ENCODE data around the gene DQX1. TPM values are rescaled to one million over a fixed set of nuclear protein-coding genes. Genes with fewer than 3 reads are reported as not detected.

DQX1 gene
- total RNA-seq, 1 experiment from 2014 or later = 1.3 TPM

DNA sequence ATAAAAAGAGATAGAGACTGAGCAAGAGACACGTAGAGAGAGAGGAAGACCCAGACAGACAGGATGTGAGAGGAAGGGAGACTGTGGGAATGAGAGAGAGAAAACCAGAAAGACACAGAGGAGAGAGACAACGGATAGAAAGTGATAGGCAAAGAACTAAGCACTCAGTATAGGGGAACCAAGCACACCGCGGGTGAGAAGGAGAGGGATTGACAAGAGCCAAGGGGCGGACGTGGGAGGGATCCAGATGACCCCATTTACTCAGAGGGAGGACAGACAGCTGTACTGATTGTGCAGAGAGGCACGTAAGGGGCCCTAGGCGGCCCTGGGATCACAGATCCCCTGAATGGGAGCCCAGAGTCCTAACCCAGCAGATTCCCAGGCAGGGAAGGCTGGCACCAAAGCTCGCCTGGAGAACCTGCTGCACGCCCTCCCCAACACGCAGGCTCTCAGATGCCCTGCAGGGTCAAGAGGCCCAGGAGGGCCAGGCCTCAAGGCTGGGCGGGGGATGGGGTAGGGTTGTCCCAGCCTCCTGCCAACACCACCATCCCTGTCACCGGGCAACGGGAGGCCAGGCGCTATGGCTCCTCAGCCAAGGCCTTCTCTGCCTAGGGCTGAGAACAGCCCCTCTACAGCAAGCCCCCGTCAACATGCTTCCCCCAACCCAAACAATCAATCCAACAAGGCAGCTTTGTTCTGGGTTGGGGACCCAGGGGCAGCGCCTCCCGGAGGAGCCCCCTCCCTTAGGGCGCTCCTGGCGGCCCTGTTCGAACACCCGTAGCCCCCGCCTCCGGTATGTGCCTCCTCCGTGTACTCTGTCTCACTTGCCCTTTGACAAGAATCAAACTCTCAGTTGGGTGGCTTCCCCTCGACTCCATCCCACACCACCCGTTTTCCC lies 27.1 kb upstream of the DQX1 start:
- ChIA-PET POLR2A (interaction anchor here (0.8 to 1.1 kb wide), 3 partner anchors 24 to 46 kb away, joined by 3 read pairs; partner anchors contain the start of genes AUP1, HTRA2 and PCGF1), CTCF (interaction anchor here (0.5 to 1.8 kb wide), 3 partner anchors 19 to 31 kb away, joined by 4 to 9 read pairs (median 6); partner anchors contain the start of genes AUP1 and HTRA2)
- DNase-seq (ENCODE audit: low spot score) (peak; percentile 45), ATAC-seq (peak; percentile 4)
- Mint-ChIP-seq H3K27me3 (ENCODE audit: low read depth) (peaks cover 75% of the 10 kb centered on the region), H3K4me1 (peaks cover 28% of the 10 kb centered on the region), H3K4me3 (peak overlapping the region; percentile 84), H3K27ac (peak overlapping the region; percentile 84), H3K36me3 (peaks cover 2% of the 10 kb centered on the region; the same call in 1 of the 2 replicates), H3K9me3 (no peaks in the 10 kb centered on the region)
- TF ChIP-seq CREM (CRISPR knock-in tag; IDR thresholded peaks at IDR 0.05) = no peak
- 0 out of 2 replicates have a peak, but pooled peaks have one; percentile 21 for TF ChIP-seq NFE2L1 (CRISPR knock-in tag; IDR thresholded peaks at IDR 0.05)
- peak; percentile 59; the same call in 1 of the 2 replicates for TF ChIP-seq FOXP1 (CRISPR knock-in tag; IDR thresholded peaks at IDR 0.05; ENCODE audit: borderline replicate concordance)
- TF ChIP-seq SP1 (CRISPR knock-in tag; conservative IDR thresholded peaks at IDR 0.05) = peak; percentile 19; the same call in 1 of the 2 replicates

DNA sequence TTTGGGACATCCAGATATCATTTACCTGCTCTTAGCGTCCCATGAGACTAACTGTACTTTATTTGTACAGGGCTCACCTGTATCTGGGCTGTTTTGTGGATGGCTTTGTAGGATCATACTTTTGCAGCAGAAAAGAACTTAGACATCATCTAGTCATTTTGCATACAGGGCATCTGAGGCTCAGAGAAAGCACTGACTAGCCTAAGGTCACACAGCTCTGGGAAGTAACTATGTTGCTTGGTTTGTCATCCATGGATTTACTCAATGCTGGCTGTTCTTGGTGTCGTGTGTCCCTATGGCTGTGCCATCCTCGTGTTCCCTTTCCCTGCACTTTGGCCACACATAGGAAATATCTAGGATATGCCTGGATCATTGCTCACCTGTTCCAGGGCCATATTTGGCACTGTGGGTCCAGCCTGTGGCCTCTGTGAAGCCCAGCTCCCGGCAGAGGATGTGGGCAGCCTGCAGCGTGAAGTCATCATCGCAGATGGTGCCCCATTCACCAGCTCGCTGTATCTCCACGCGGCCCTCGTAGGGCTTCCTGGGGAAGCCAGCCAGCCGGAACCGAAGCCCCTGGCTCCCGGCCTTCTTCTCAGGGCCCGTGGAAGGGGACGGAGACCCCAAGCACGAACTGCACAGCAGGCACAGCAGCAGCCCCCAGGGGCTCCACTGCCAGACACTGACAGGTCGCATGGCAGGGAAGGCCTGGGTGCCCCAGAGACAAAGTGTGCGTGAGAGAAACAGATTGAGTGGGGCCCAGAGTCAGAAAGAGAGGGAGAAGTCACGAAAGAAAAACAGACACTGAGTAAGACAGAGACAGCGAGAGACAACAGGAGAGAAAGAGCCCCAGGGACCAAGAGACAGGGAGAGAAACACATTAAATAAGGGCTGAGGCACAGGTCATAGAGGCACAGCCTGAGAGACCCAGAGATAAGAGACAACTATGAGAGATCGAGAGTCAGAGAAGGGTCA lies 26.2 kb upstream of the DQX1 start:
- H3K27me3 Mint-ChIP-seq (ENCODE audit: low read depth) = peaks cover 83% of the 10 kb centered on the region
- CTCF ChIA-PET = interaction anchor here (1.8 kb wide), 1 partner anchor 22 kb away, joined by 9 read pairs; the partner anchor contains the start of genes AUP1 and HTRA2
- DNase-seq (ENCODE audit: low spot score) (no peak), ATAC-seq (no peak)
- H3K4me3 Mint-ChIP-seq = peak overlapping the region; percentile 84
- H3K27ac Mint-ChIP-seq = no peak overlapping the region; the same call in 1 of the 2 replicates
- H3K36me3 Mint-ChIP-seq = peaks cover 2% of the 10 kb centered on the region; the same call in 1 of the 2 replicates
- POLR2A ChIA-PET = interaction anchor here (0.9 kb wide), 1 partner anchor 39 kb away, joined by 3 read pairs; no protein-coding TSS in a partner anchor
- H3K4me1 Mint-ChIP-seq = peaks cover 32% of the 10 kb centered on the region
- TF ChIP-seq ZNF396 (CRISPR knock-in tag; IDR thresholded peaks at IDR 0.05; ENCODE audit: borderline replicate concordance) = no peak
- TF ChIP-seq, protein P1, sequence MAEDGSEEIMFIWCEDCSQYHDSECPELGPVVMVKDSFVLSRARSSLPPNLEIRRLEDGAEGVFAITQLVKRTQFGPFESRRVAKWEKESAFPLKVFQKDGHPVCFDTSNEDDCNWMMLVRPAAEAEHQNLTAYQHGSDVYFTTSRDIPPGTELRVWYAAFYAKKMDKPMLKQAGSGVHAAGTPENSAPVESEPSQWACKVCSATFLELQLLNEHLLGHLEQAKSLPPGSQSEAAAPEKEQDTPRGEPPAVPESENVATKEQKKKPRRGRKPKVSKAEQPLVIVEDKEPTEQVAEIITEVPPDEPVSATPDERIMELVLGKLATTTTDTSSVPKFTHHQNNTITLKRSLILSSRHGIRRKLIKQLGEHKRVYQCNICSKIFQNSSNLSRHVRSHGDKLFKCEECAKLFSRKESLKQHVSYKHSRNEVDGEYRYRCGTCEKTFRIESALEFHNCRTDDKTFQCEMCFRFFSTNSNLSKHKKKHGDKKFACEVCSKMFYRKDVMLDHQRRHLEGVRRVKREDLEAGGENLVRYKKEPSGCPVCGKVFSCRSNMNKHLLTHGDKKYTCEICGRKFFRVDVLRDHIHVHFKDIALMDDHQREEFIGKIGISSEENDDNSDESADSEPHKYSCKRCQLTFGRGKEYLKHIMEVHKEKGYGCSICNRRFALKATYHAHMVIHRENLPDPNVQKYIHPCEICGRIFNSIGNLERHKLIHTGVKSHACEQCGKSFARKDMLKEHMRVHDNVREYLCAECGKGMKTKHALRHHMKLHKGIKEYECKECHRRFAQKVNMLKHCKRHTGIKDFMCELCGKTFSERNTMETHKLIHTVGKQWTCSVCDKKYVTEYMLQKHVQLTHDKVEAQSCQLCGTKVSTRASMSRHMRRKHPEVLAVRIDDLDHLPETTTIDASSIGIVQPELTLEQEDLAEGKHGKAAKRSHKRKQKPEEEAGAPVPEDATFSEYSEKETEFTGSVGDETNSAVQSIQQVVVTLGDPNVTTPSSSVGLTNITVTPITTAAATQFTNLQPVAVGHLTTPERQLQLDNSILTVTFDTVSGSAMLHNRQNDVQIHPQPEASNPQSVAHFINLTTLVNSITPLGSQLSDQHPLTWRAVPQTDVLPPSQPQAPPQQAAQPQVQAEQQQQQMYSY (CRISPR knock-in tag; IDR thresholded peaks at IDR 0.05) = no peak
- no peak for TF ChIP-seq NR2C2 (CRISPR knock-in tag; IDR thresholded peaks at IDR 0.05)
- no peaks in the 10 kb centered on the region for H3K9me3 Mint-ChIP-seq

DNA sequence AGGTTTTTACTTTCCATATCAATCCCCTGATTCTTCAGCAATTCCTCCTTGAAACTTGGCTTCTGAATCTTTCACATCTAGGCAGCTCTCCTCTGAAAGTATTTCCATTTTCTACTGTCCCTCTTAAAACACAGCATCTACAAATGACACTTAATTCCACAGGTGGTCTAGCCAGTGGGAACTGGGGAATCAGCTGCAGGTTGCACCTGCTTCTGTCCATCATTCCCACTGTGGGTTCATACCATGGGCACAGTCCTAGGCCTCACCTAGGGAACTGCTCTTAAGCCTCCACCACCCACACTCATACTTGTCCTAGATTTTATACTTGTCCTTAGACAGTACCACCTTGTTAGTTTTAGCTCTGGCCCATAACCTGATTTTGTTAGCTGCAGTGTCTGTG lies 25.5 kb upstream of the DQX1 start:
- H3K36me3 Mint-ChIP-seq = peaks cover 2% of the 10 kb centered on the region; the same call in 1 of the 2 replicates
- H3K4me3 Mint-ChIP-seq = no peak overlapping the region
- H3K9me3 Mint-ChIP-seq = no peaks in the 10 kb centered on the region
- TF ChIP-seq, protein P2, sequence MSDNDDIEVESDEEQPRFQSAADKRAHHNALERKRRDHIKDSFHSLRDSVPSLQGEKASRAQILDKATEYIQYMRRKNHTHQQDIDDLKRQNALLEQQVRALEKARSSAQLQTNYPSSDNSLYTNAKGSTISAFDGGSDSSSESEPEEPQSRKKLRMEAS (CRISPR knock-in tag; IDR thresholded peaks at IDR 0.05) = no peak
- TF ChIP-seq NFE2L1 (CRISPR knock-in tag; IDR thresholded peaks at IDR 0.05) = no peak
- H3K27ac Mint-ChIP-seq = no peak overlapping the region
- ChIA-PET POLR2A (no interaction called here), CTCF (no interaction called here)
- H3K4me1 Mint-ChIP-seq = peaks cover 32% of the 10 kb centered on the region
- H3K27me3 Mint-ChIP-seq (ENCODE audit: low read depth) = peaks cover 78% of the 10 kb centered on the region
- ATAC-seq = no peak
- DNase-seq (ENCODE audit: low spot score) = no peak

DNA sequence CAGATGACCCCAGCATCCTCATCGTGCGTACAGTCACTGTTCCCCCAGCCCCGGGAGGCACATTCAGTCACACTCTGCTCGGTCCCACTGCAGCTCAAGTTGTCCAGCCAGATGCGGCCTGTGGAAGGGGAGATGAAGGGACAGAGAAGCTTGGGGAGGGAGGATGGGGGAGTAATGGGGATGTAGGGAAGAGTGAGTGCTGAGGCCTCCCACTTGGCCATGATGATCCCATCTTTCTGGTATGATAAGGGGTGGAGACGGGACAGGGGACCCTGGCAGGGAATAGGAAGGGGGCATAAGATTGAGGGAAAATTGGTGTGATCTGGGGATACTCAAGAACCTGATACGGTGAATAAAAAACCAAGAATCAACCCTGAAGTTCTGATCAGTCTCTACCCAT lies 24.2 kb upstream of the DQX1 start:
- peaks cover 30% of the 10 kb centered on the region for H3K4me1 Mint-ChIP-seq
- CTCF ChIA-PET = no interaction called here
- H3K27ac Mint-ChIP-seq = no peak overlapping the region
- H3K27me3 Mint-ChIP-seq (ENCODE audit: low read depth) = peaks cover 74% of the 10 kb centered on the region
- no peaks in the 10 kb centered on the region for H3K9me3 Mint-ChIP-seq
- ATAC-seq (no peak), DNase-seq (ENCODE audit: low spot score) (no peak)
- POLR2A ChIA-PET = no interaction called here
- H3K4me3 Mint-ChIP-seq = peak overlapping the region; percentile 76
- peaks cover 2% of the 10 kb centered on the region; the same call in 1 of the 2 replicates for H3K36me3 Mint-ChIP-seq
- TF ChIP-seq ZNF219 (CRISPR knock-in tag; IDR thresholded peaks at IDR 0.05; ENCODE audit: borderline replicate concordance) (no peak), NR1H2 (CRISPR knock-in tag; IDR thresholded peaks at IDR 0.05) (no peak), RELA (CRISPR knock-in tag; IDR thresholded peaks at IDR 0.05; ENCODE audit: borderline replicate concordance) (no peak)
- TF ChIP-seq, protein P3, sequence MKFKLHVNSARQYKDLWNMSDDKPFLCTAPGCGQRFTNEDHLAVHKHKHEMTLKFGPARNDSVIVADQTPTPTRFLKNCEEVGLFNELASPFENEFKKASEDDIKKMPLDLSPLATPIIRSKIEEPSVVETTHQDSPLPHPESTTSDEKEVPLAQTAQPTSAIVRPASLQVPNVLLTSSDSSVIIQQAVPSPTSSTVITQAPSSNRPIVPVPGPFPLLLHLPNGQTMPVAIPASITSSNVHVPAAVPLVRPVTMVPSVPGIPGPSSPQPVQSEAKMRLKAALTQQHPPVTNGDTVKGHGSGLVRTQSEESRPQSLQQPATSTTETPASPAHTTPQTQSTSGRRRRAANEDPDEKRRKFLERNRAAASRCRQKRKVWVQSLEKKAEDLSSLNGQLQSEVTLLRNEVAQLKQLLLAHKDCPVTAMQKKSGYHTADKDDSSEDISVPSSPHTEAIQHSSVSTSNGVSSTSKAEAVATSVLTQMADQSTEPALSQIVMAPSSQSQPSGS (CRISPR knock-in tag; IDR thresholded peaks at IDR 0.05; ENCODE audit: borderline replicate concordance, low read depth) = no peak
- TF ChIP-seq, protein P4, sequence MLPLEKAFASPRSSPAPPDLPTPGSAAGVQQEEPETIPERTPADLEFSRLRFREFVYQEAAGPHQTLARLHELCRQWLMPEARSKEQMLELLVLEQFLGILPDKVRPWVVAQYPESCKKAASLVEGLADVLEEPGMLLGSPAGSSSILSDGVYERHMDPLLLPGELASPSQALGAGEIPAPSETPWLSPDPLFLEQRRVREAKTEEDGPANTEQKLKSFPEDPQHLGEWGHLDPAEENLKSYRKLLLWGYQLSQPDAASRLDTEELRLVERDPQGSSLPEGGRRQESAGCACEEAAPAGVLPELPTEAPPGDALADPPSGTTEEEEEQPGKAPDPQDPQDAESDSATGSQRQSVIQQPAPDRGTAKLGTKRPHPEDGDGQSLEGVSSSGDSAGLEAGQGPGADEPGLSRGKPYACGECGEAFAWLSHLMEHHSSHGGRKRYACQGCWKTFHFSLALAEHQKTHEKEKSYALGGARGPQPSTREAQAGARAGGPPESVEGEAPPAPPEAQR (CRISPR knock-in tag; IDR thresholded peaks at IDR 0.05) = no peak
- TF ChIP-seq, protein P5, sequence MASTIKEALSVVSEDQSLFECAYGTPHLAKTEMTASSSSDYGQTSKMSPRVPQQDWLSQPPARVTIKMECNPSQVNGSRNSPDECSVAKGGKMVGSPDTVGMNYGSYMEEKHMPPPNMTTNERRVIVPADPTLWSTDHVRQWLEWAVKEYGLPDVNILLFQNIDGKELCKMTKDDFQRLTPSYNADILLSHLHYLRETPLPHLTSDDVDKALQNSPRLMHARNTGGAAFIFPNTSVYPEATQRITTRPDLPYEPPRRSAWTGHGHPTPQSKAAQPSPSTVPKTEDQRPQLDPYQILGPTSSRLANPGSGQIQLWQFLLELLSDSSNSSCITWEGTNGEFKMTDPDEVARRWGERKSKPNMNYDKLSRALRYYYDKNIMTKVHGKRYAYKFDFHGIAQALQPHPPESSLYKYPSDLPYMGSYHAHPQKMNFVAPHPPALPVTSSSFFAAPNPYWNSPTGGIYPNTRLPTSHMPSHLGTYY (CRISPR knock-in tag; IDR thresholded peaks at IDR 0.05) = no peak
- TF ChIP-seq, protein P6, sequence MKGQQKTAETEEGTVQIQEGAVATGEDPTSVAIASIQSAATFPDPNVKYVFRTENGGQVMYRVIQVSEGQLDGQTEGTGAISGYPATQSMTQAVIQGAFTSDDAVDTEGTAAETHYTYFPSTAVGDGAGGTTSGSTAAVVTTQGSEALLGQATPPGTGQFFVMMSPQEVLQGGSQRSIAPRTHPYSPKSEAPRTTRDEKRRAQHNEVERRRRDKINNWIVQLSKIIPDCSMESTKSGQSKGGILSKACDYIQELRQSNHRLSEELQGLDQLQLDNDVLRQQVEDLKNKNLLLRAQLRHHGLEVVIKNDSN (CRISPR knock-in tag; IDR thresholded peaks at IDR 0.05) = no peak

Data from WTC11 (cell line).